ENCODE data around the gene OR10Z1.

Gene OR10Z1

DNA sequence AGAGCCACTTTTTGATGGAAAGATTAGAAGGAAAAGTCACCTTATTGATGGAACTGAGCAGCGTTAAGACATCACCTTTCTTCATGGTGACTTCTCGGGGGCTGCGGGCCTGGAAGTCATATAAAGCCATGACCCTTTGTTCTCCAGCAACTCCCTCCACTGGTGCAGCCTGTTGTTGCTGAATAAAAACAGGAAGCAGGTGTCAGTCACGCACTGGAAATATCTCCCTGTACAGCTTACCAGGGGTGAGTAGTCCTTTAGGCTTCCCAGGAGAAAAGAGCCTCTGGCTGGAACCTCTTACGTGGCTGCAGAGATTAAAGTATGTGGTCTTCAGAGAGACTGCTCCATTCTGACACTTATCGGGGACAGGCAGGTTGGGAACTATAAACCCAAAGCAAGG, 49.5 kb downstream of the OR10Z1 start:
- TF ChIP-seq, protein P1, sequence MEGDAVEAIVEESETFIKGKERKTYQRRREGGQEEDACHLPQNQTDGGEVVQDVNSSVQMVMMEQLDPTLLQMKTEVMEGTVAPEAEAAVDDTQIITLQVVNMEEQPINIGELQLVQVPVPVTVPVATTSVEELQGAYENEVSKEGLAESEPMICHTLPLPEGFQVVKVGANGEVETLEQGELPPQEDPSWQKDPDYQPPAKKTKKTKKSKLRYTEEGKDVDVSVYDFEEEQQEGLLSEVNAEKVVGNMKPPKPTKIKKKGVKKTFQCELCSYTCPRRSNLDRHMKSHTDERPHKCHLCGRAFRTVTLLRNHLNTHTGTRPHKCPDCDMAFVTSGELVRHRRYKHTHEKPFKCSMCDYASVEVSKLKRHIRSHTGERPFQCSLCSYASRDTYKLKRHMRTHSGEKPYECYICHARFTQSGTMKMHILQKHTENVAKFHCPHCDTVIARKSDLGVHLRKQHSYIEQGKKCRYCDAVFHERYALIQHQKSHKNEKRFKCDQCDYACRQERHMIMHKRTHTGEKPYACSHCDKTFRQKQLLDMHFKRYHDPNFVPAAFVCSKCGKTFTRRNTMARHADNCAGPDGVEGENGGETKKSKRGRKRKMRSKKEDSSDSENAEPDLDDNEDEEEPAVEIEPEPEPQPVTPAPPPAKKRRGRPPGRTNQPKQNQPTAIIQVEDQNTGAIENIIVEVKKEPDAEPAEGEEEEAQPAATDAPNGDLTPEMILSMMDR (conservative IDR thresholded peaks at IDR 0.05; ENCODE audit: low read depth, low read length) = no peak
- no peak overlapping the region for H3K4me3 ChIP-seq (ENCODE audit: low read length)
- DNase-seq (ENCODE audit: low read depth) = no peak
